Activated naive CD4-positive, alpha-beta T cell treated with anti-CD3 and anti-CD28 coated beads, Interleukin-2, amount 10 ng/mL, durations not matched to agents 5 hours and 36 hours (primary cell): ENCODE data around the gene TUBGCP5. TPM values are rescaled to one million over a fixed set of nuclear protein-coding genes. Genes with fewer than 3 reads are reported as not detected.

Source experiments
- total RNA-seq, 2 experiments: library from RNA; stranded (reverse); gene quantifications; one replicate each; pipeline ENCODE4 v1.2.3, GENCODE V29; 2021

Gene TUBGCP5
- total RNA-seq: 10 to 100 TPM; 19.0 to 21.1 TPM

GRCh38 chr15:23039143-23039916 is at the start of gene TUBGCP5:
Gene TUBGCP5 (minus strand): TSS chr15:23039569. CDS start chr15:23039543, 26 bp downstream.

GRCh38 chr15:22980189-22981050 is 58.9 kb downstream of the TUBGCP5 start, which contains the start of gene CYFIP1:
Gene CYFIP1 (minus strand): TSS chr15:22980368. CDS start chr15:22947285, 33,083 bp downstream.

Other genes starting within 250 kb of the TUBGCP5 start
- gene NIPA2, start 200.9 kb downstream of the TUBGCP5 start, total RNA-seq: 10 to 100 TPM; 41.4 to 44.2 TPM
- gene CYFIP1, start 59.2 kb downstream of the TUBGCP5 start, total RNA-seq: 10 to 100 TPM; 18.7 to 20.4 TPM
- not detected for gene GOLGA6L1, start 97.3 kb upstream of the TUBGCP5 start, total RNA-seq